ENCODE measurements around the gene MPPE1.
"Not testable (repeated sequence)": the region's sequence is repeated elsewhere in the genome, so short reads cannot be mapped to it uniquely, and the experiment has no call there.

The MPPE1 gene

DNA sequence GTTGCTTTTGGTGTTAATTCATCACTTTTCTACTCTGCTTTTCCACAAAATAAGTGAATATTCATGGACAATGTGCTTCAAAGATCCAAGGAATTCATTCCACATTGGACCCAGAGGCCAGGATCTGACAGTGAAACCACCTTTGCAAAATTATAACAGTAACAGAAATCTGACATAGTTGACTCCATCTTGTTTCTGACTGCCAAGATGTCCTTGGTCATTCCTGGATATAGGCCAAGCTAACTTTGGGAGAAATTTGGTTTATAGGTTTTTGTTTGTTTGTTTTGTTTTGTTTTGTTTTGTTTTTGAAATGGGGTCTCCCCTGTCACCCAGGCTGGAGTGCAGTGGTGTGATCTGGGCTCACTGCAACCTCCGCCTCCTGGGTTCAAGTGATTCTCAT is 10.3 kb downstream of the MPPE1 start (continued):
- TF ChIP-seq, protein P1, sequence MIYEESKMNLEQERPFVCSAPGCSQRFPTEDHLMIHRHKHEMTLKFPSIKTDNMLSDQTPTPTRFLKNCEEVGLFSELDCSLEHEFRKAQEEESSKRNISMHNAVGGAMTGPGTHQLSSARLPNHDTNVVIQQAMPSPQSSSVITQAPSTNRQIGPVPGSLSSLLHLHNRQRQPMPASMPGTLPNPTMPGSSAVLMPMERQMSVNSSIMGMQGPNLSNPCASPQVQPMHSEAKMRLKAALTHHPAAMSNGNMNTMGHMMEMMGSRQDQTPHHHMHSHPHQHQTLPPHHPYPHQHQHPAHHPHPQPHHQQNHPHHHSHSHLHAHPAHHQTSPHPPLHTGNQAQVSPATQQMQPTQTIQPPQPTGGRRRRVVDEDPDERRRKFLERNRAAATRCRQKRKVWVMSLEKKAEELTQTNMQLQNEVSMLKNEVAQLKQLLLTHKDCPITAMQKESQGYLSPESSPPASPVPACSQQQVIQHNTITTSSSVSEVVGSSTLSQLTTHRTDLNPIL (CRISPR knock-in tag; IDR thresholded peaks at IDR 0.05; ENCODE audit: low read depth) = no peak
- TF ChIP-seq GLIS3 (CRISPR knock-in tag; IDR thresholded peaks at IDR 0.05) (no peak), ISL1 (CRISPR knock-in tag; IDR thresholded peaks at IDR 0.05) (no peak)

DNA sequence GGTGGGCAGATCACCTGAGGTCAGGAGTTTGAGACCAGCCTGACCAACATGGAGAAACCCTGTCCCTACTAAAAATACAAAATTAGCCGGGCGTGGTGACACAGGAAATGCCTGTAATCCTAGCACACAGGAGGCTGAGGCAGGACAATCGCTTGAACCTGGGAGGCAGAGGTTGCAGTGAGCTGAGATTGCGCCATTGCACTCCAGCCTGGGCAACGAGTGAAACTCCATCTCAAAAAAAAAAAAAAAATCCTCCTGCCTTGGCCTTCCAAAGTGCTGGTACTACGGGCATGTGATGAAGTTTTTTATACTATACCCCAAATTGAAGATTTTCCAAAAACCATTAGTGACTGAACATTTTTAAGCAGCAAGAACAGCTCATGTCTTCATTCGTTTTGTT is 15.7 kb downstream of the MPPE1 start:
- ATAC-seq = not testable (repeated sequence)

DNA sequence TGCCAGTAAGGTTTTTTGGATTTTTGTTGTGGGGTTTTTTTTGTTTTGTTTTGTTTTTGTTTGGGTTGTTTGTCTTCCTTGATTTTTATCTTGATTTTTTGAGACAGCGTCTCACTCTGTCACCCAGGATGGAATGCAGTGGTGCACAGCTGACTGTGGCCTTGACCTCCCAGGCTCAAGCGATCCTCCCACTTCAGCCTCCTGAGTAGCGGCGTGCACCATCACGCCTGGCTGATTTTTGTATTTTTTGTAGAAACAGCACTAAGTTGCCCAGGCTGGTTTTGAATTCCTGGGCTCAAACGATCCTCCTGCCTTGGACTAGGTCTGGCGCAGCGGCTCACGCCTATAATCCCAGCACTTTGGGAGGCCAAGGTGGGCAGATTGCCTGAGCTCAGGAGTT is 16.4 kb downstream of the MPPE1 start:
- TF ChIP-seq OSR1 (CRISPR knock-in tag; IDR thresholded peaks at IDR 0.05) = no peak
- no peak for TF ChIP-seq TCF4 (CRISPR knock-in tag; IDR thresholded peaks at IDR 0.05; ENCODE audit: borderline replicate concordance)
- TF ChIP-seq, protein P2, sequence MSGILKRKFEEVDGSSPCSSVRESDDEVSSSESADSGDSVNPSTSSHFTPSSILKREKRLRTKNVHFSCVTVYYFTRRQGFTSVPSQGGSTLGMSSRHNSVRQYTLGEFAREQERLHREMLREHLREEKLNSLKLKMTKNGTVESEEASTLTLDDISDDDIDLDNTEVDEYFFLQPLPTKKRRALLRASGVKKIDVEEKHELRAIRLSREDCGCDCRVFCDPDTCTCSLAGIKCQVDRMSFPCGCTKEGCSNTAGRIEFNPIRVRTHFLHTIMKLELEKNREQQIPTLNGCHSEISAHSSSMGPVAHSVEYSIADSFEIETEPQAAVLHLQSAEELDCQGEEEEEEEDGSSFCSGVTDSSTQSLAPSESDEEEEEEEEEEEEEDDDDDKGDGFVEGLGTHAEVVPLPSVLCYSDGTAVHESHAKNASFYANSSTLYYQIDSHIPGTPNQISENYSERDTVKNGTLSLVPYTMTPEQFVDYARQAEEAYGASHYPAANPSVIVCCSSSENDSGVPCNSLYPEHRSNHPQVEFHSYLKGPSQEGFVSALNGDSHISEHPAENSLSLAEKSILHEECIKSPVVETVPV (CRISPR knock-in tag; IDR thresholded peaks at IDR 0.05) = no peak
- no peak for ATAC-seq

DNA sequence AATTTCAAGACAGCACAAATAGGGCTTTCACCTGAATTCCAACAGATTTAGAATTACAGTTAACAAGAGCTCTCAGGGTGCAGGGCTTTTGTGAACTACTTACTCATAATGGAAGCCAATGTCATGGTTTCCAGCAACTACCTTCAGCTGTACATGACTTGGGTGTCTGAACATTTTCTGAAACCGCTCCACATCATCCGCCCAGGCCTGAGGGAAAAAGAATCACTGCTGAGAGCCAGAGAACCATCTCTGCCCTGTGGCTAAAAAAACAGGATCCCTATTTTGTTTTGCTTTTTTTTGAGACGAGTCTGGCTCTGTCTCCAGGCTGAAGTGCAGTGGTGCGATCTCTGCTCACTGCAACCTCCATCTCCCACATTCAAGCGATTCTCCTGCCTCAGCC is 18.8 kb downstream of the MPPE1 start:
- TF ChIP-seq PPARA (CRISPR knock-in tag; IDR thresholded peaks at IDR 0.05; ENCODE audit: borderline replicate concordance) (no peak), BACH2 (CRISPR knock-in tag; IDR thresholded peaks at IDR 0.05; ENCODE audit: borderline replicate concordance) (no peak), ZNF565 (CRISPR knock-in tag; conservative IDR thresholded peaks at IDR 0.05; ENCODE audit: low read depth) (no peak), ARNTL (CRISPR knock-in tag; IDR thresholded peaks at IDR 0.05; ENCODE audit: borderline replicate concordance, low read depth) (no peak), ZNF70 (CRISPR knock-in tag; IDR thresholded peaks at IDR 0.05) (no peak), OSR1 (CRISPR knock-in tag; IDR thresholded peaks at IDR 0.05) (no peak), SNAI2 (CRISPR knock-in tag; IDR thresholded peaks at IDR 0.05) (no peak), TOX (CRISPR knock-in tag; IDR thresholded peaks at IDR 0.05; ENCODE audit: borderline replicate concordance) (no peak), GLIS3 (CRISPR knock-in tag; IDR thresholded peaks at IDR 0.05) (no peak), ZC3H10 (CRISPR knock-in tag; IDR thresholded peaks at IDR 0.05) (no peak)
- TF ChIP-seq, protein P1 (CRISPR knock-in tag; IDR thresholded peaks at IDR 0.05; ENCODE audit: low read depth) = no peak
- TF ChIP-seq, protein P2 (CRISPR knock-in tag; IDR thresholded peaks at IDR 0.05) = no peak

DNA sequence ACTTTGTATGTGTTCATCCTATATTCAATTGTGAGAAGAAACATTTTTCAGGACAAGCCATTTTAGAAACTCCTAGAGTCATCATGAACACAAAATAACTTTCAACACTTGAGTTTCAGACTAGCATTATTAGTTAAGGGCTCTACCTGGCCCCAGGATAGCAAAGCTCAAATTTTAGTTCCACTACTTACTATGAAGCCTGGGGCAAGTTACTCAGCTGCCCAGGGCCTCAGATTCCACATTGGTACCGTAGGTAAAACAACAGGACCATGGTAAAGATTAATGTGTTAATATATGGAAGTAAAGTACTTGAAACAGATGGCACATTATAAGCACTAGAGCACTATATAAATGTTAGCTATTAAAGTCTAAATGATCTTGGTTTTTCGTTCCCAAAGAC is 19.4 kb downstream of the MPPE1 start:
- no peak for ATAC-seq
- no peak for TF ChIP-seq ZNF8 (CRISPR knock-in tag; IDR thresholded peaks at IDR 0.05)
- TF ChIP-seq, protein P2 (CRISPR knock-in tag; IDR thresholded peaks at IDR 0.05) = no peak
- TF ChIP-seq, protein P3, sequence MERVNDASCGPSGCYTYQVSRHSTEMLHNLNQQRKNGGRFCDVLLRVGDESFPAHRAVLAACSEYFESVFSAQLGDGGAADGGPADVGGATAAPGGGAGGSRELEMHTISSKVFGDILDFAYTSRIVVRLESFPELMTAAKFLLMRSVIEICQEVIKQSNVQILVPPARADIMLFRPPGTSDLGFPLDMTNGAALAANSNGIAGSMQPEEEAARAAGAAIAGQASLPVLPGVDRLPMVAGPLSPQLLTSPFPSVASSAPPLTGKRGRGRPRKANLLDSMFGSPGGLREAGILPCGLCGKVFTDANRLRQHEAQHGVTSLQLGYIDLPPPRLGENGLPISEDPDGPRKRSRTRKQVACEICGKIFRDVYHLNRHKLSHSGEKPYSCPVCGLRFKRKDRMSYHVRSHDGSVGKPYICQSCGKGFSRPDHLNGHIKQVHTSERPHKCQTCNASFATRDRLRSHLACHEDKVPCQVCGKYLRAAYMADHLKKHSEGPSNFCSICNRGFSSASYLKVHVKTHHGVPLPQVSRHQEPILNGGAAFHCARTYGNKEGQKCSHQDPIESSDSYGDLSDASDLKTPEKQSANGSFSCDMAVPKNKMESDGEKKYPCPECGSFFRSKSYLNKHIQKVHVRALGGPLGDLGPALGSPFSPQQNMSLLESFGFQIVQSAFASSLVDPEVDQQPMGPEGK (CRISPR knock-in tag; IDR thresholded peaks at IDR 0.05; ENCODE audit: borderline replicate concordance) = no peak
- no peak for TF ChIP-seq ZFP3 (CRISPR knock-in tag; IDR thresholded peaks at IDR 0.05)
- no peak for TF ChIP-seq ZNF70 (CRISPR knock-in tag; IDR thresholded peaks at IDR 0.05)

More for the DNA sequence above, 18.8 kb downstream of the MPPE1 start:
- no peak for ATAC-seq
